ENCODE results near the gene THSD4.
"Not testable (repeated sequence)": the region's sequence is repeated elsewhere in the genome, so short reads cannot be mapped to it uniquely, and the experiment has no call there.

Gene THSD4

GRCh38 chr15:71301958-71302621 lies 186.8 kb downstream of the THSD4 start:
- no peak for DNase-seq

DNA sequence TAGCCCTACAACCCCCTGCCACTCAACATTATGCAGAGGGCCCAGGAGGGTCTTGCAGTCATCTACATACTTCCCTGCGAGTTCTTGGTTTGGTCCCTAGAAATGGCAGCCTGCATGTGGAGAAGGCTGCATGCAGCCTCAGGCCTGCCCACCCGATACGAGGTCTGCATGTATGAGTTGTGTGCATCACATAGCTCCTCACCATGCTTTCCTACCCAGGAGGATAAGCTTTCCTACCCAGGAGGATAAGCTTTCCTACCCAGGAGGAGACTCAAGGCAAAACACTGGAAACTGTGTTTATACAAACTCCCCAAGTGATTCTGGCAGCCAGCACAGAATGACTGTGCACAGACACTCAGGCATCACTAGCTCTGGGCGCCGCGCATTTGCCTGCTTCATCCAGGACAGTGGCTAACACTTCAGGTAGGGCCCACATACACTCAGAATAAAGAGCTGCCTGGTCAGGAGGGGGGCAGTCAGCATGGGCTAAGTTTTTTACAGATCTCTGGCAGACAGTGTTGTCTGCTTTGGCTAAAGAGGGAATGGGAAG lies 187.7 kb downstream of the THSD4 start:
- DNase-seq = no peak

GRCh38 chr15:71303977-71304376 lies 188.7 kb downstream of the THSD4 start:
- DNase-seq = no peak

- DNase-seq = no peak
Observed at GRCh38 chr15:71304681-71305080, 189.4 kb downstream of the THSD4 start.

DNA sequence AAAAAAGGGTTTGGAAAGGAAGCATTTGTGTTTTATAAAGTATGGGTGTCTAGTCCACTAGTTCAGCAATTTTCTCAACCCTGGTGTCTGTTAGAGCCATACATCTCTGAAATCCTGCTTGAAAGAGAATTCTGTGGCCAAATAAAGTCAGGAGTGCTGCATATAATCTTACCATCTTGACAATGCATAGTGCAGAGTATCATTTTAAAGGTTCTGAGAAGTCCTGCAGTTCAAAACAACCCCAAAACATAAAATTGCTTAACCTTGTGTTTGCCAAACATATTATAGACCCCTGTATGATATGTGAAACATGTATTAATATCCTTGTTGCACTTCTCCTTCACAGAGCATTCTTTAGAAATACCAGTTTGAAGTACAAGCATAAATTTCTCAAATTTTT lies 191.3 kb downstream of the THSD4 start:
- no peak for DNase-seq

DNA sequence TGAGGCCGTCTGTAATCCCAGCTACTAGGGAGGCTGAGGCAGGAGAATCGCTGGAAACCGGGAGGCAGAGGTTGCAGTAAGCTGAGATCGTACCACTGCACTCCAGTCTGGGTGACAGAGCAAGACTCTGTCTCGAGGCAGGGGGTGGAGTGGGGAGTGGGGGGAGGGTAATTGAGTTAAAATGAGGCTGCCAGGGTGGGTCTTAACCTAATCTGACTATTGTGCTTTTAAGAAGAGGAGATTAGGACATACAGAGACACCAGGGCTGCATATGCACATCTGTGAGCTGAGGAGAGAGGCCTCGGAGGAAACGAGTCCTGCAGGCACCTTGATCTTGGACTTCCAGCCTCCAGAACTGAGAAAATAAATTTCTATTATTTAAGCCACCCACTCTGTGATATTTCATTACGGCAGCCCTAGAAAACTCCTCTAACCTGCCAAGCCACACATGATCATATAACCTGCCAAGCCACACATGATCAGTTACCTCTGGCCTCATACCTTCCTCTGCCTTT lies 197.0 kb downstream of the THSD4 start:
- no peak for DNase-seq

GRCh38 chr15:71312731-71313460 lies 197.6 kb downstream of the THSD4 start:
- no peak for DNase-seq

GRCh38 chr15:71313806-71314205 lies 198.5 kb downstream of the THSD4 start:
- no peak for DNase-seq

GRCh38 chr15:71314956-71315537 lies 199.8 kb downstream of the THSD4 start:
- DNase-seq = no peak

- DNase-seq = no peak
Observed at GRCh38 chr15:71316911-71317310, 201.6 kb downstream of the THSD4 start.

- DNase-seq = not testable (repeated sequence)
Observed at GRCh38 chr15:71319424-71319823, 204.2 kb downstream of the THSD4 start.

- DNase-seq = no peak
Observed at GRCh38 chr15:71319935-71320334, 204.7 kb downstream of the THSD4 start.

GRCh38 chr15:71323082-71323481 lies 207.8 kb downstream of the THSD4 start:
- no peak for DNase-seq

DNA sequence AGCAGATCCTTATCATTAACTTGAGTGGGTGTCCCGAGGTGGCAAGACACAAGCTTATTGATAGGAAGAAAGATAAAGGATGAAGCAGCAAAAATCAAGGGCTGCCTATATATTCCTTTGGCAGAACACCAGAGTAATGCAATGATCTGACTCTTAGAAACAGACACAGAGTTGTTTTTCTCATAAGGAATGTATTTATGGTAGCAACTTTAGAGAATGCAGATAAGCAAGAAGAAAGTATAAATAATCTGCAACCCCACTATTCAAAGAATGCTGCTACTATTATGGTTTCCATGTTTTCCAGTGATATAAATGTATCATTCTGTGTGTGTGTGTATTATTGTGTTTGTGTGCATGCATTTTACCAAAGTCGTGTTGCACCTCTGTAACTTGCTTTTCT lies 208.3 kb downstream of the THSD4 start:
- no peak for DNase-seq

DNA sequence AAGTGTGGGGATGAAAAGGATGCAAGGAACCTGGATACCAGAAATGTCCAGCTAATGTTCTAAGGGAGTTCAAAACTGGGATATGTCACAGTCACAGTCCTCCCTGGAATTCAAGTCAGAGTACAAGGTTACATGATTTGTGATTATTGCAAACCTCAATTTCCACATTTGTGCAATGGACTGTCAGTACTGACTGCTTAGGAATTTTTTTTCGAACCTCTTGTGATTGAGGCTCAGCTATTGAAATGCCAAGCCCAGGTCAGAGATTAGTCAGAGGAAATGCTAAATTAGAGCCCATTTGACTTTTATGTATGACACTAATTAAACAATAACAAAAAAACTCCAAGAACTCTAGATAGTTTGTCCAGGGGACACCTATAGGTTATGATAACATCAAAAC lies 210.2 kb downstream of the THSD4 start:
- no peak for DNase-seq

DNA sequence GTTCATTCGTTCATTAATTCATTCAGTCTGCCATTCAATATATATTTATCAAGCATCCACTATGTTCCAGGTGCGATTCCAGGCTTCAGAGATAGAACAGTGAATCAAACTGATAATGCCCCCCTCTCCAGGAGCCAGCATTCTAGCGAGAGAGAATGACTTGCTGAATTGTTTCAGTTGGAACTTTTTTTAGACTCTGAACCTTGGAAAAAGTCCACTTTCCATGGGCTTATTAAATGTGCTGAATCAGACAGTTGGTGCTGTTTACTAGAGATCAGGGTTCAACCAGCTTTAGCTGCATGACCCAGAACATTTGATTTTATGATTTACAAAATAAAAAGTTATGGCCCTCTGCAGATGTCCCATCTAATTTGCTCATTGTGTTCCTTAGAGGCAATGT lies 213.2 kb downstream of the THSD4 start:
- no peak for DNase-seq

DNA sequence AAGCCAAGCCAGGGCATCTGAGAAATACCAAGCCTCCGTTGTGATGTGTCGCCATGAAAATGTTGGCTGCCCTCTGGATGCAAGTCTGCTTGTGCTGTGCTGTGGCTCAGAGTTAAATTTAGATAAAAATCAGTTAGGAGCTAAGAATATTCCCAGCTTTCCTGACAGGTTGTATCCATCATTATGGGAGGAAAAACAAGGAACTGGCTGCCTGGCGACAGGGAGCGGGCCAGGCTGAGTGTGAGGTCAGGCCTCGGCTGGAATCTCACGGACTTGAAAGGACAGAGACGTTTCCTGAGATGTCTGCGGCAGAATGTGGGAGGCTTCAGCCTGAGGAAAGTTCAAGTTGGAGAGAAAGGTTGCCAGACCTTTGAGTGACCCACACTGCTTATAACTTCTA lies 213.8 kb downstream of the THSD4 start:
- no peak for DNase-seq

GRCh38 chr15:71329497-71330260 lies 214.4 kb downstream of the THSD4 start:
- no peak for DNase-seq

DNA sequence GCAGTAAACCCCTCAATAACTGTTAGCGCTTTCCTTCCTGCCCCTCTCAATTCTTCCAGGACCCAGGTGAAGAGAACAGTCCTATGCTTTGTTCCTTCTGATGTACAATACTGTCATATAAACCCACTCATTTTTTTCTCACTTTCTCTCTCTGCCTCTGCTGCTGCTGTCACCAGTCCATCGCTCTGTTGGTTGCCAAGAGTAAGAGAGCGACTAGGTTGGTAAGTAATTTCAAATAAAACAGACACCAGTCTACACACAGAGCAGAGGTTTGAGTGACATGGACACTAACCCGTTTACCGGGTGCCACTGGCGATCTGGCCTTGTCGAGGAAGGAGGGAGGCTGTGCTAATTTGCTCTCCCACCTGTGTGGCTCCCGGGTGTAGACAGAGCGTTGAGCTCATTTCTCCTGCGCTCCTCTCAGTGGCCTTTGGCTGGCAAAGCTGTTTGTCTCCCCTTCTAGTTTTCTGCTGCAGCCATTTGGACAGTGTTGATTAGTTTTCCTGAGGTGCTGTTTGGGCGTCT lies 215.4 kb downstream of the THSD4 start:
- no peak for DNase-seq

GRCh38 chr15:71331173-71331572 lies 215.9 kb downstream of the THSD4 start:
- DNase-seq = no peak

- no peak for DNase-seq
Observed at GRCh38 chr15:71332431-71333004, 217.2 kb downstream of the THSD4 start.

DNA sequence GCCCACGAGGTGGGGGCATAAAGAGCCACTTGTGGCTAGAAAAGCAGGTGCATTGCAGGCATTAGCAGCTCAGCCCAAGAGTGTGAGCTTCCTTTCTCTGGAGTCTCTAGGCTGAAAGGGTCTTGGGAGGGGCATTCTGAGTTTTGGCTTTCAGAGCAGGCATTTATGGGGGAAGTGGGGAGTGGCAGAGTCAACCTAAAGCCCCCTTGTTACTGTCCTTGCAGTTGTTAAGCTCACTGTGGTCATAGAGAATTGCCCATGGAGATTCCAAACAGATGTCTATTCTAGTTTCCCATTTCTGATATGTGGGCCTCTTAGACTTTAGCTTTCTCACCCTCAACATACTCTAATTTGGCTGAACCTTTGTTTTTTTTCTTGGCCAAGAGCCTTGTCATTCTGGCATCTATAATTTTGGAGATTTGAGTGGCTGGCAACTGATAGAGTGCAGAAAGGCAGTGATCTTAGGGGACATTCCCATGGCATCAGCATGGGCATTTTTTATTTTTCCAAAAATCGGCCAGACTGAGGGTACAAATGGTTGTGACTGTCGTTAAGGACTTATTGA lies 217.9 kb downstream of the THSD4 start:
- DNase-seq = no peak
